DMS153 treated with DMSO at 0.1 percent for 48 hours (cell line): ENCODE data around the gene RCE1.

ENCODE experiments used
- DNase-seq: peaks from one replicate; lab custom pipeline; 2025; ENCODE audit not compliant: unreplicated experiment; lab: John Stamatoyannopoulos, UW

RCE1 gene

GRCh38 chr11:66884443-66884842 is 41.2 kb downstream of the RCE1 start:
- DNase-seq, result no peak

GRCh38 chr11:66885469-66885868 is 42.2 kb downstream of the RCE1 start:
- no peak for DNase-seq

GRCh38 chr11:66885950-66886440 is 42.8 kb downstream of the RCE1 start:
- no peak for DNase-seq

- DNase-seq, result no peak
Measured at GRCh38 chr11:66886671-66887221, 43.5 kb downstream of the RCE1 start.

- DNase-seq, result no peak
Measured at GRCh38 chr11:66887526-66887925, 44.3 kb downstream of the RCE1 start.

- DNase-seq, result no peak
Measured at GRCh38 chr11:66888282-66888681, 45.0 kb downstream of the RCE1 start.

- DNase-seq, result no peak
Measured at GRCh38 chr11:66889960-66890359, 46.7 kb downstream of the RCE1 start.

GRCh38 chr11:66891851-66892660 is 48.8 kb downstream of the RCE1 start:
- no peak for DNase-seq

- DNase-seq, result no peak
Measured at GRCh38 chr11:66892911-66893310, 49.7 kb downstream of the RCE1 start.

GRCh38 chr11:66894141-66894540 is 50.9 kb downstream of the RCE1 start:
- no peak for DNase-seq
